Gastrocnemius medialis (tissue), 4 donors: Measurements from ENCODE around the gene PAPSS2. TPM values are rescaled to one million over a fixed set of nuclear protein-coding genes. Genes with fewer than 3 reads are reported as not detected.
A peak's percentile ranks its signal among the peaks of the same experiment; 100 is the strongest.

Experiments
- ATAC-seq, 2 donors: fragments of 150-250 bp; one replicate each; pipeline ENCODE4 v1.9.1; 2016
- DNase-seq, 2 donors: peaks; one replicate each; pipeline ENCODE4 v3.0.0-alpha.2; 2019
- H3K27ac ChIP-seq, 4 donors: fragments of 200-600 bp; sonication (generic); 1 replicate in 1 of 4; 2 replicates in 3 of 4; pipeline ENCODE4 v1.5.1; 2016 to 2018; ENCODE audit warnings: mild to moderate bottlenecking in 2 of 4, moderate library complexity in 1 of 4
- H3K27me3 ChIP-seq, 3 donors: fragments of 200-600 bp; sonication (generic) in 2 of 3; 1 replicate in 1 of 3; 2 replicates in 2 of 3; pipeline versions ENCODE4 v1.5.1 to v1.6.0; 2016 to 2019; ENCODE audit warnings: mild to moderate bottlenecking in 1 of 3, moderate library complexity in 1 of 3
- H3K36me3 ChIP-seq, 2 donors: fragments of 200-600 bp; sonication (generic) in 1 of 2; one replicate each; pipeline ENCODE4 v1.5.1; 2017 to 2018
- H3K4me1 ChIP-seq, 2 donors: fragments of 200-600 bp; sonication (generic) in 1 of 2; one replicate each; pipeline ENCODE4 v1.5.1; 2016 to 2017; ENCODE audit warnings: mild to moderate bottlenecking in 2 of 2
- H3K4me3 ChIP-seq, 4 donors: fragments of 200-600 bp; sonication (generic) in 3 of 4; 1 replicate in 1 of 4; 2 replicates in 3 of 4; pipeline ENCODE4 v1.5.1; 2016 to 2019; ENCODE audit warnings: mild to moderate bottlenecking in 2 of 4
- H3K9me3 ChIP-seq, 3 donors: fragments of 200-600 bp; sonication (generic) in 2 of 3; 1 replicate in 1 of 3; 2 replicates in 2 of 3; pipeline ENCODE4 v1.5.1; 2016 to 2019
- POLR2A ChIP-seq, 2 donors: fragments of 450-650 bp; IDR thresholded peaks; one replicate each; pipeline ENCODE4 v1.6.1; 2017; ENCODE audit warnings: antibody characterized with exemption in 2 of 2, mild to moderate bottlenecking in 2 of 2, moderate library complexity in 2 of 2
- in situ Hi-C, 4 donors: fragments of 200-750 bp; cut with MboI; loops; one replicate each; pipeline versions ENCODE4 v1.15.0 to v1.8.0; 2017; ENCODE audit warnings: low sequenced_read_pairs in 4 of 4
- intact Hi-C: fragments of 100-400 bp; cut with DNase I; formaldehyde crosslinking; loops from one replicate; pipeline ENCODE4 v1.15.1; 2023; ENCODE audit warnings: low total_unique reads
- total RNA-seq, 4 donors: library from RNA; depleted of rRNA; stranded (reverse); fragments of >200 nt; gene quantifications; one replicate each; pipeline versions ENCODE4 v1.1.0 to v1.2.3, GENCODE V29; 2016
- TF ChIP-seq, protein P1 (sequence below), 5 experiments: fragments of 450-650 bp in 3 of 5; fragments of 200-600 bp in 2 of 5; sonication (generic) in 2 of 5; IDR thresholded peaks in 4 of 5; conservative IDR thresholded peaks in 1 of 5; 1 replicate in 4 of 5; 2 replicates in 1 of 5; pipeline ENCODE4 v1.5.1; 2016 to 2019; ENCODE audit warnings: antibody characterized with exemption in 5 of 5, mild to moderate bottlenecking in 3 of 5, moderate library complexity in 3 of 5

Gene PAPSS2
- total RNA-seq, 4 donors from 2014 or later, result 2.7 to 8.7 (median 6.8) TPM

GRCh38 chr10:87658321-87658795 lies 1.3 kb upstream of the PAPSS2 start:
- intact Hi-C loops (no loop called here), in situ Hi-C loops (loop anchor here in 2 of 4 donors (5.0 kb wide), 1 partner anchor 79 kb away; no protein-coding TSS in a partner anchor)
- Histone ChIP-seq H3K27ac (peak overlapping the region in 2 of 4 donors; percentile 73 to 77), H3K4me3 (no peak overlapping the region), H3K27me3 (peaks cover 8 to 19% (median 10%) of the 10 kb centered on the region in 3 donors), H3K36me3 (no peaks in the 10 kb centered on the region), H3K9me3 (no peaks in the 10 kb centered on the region), H3K4me1 (peaks cover 0 to 7% of the 10 kb centered on the region in 2 donors)
- TF ChIP-seq POLR2A (IDR thresholded peaks at IDR 0.05), result no peak
- TF ChIP-seq, protein P1, sequence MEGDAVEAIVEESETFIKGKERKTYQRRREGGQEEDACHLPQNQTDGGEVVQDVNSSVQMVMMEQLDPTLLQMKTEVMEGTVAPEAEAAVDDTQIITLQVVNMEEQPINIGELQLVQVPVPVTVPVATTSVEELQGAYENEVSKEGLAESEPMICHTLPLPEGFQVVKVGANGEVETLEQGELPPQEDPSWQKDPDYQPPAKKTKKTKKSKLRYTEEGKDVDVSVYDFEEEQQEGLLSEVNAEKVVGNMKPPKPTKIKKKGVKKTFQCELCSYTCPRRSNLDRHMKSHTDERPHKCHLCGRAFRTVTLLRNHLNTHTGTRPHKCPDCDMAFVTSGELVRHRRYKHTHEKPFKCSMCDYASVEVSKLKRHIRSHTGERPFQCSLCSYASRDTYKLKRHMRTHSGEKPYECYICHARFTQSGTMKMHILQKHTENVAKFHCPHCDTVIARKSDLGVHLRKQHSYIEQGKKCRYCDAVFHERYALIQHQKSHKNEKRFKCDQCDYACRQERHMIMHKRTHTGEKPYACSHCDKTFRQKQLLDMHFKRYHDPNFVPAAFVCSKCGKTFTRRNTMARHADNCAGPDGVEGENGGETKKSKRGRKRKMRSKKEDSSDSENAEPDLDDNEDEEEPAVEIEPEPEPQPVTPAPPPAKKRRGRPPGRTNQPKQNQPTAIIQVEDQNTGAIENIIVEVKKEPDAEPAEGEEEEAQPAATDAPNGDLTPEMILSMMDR (IDR thresholded peaks at IDR 0.05 in 4 of 5, conservative IDR thresholded peaks at IDR 0.05 in 1 of 5), result no peak
- DNase-seq, result no peak
- ATAC-seq, result no peak

DNA sequence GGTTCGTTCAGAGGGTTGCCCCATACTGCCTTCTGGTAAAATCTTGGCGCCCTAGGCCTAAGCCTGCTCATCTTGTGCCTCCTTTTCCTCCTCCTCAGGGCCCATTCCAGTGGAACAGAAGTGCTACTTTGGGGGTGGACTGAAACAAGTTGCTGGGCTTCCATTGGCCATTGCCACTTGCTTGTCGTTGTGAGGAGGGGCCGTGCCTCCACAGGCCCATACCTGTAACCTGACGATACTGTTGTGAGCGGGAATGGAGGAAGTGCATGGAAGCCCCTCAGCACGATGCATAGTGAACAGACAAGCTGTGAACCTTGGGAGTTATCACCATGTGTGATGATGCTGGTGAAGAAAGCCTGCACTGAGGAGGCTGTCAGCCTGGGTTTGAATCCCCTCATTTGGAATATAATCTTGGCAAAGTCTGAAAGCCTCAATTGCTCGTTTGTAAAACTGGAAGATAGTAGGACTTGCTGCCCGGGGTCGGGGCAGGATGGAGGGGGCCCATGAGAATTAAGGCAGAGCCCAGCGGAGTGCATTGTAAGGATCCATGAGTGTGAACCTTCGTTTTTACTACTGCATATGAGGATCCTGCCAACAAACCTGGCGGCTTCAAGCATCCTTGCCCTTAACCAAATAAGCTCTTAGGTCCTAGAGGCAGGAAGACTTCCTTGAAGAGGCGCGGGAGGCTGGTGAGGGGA lies 671 bp upstream of the PAPSS2 start:
- Histone ChIP-seq H3K27ac (peak overlapping the region; percentile 62 to 77 (median 68)), H3K9me3 (no peaks in the 10 kb centered on the region), H3K4me3 (peak overlapping the region; percentile 61 to 84 (median 70)), H3K27me3 (peaks cover 8 to 19% (median 10%) of the 10 kb centered on the region in 3 donors), H3K36me3 (no peaks in the 10 kb centered on the region), H3K4me1 (peaks cover 0 to 7% of the 10 kb centered on the region in 2 donors)
- no peak for TF ChIP-seq POLR2A (IDR thresholded peaks at IDR 0.05)
- TF ChIP-seq, protein P1 (IDR thresholded peaks at IDR 0.05 in 4 of 5, conservative IDR thresholded peaks at IDR 0.05 in 1 of 5), result no peak
- ATAC-seq (no peak), DNase-seq (no peak)
- in situ Hi-C loops (loop anchor here in 2 of 4 donors (5.0 kb wide), 1 partner anchor 78 kb away; no protein-coding TSS in a partner anchor), intact Hi-C loops (loop anchor here (1.0 kb wide), 1 partner anchor 74 kb away; no protein-coding TSS in a partner anchor)

DNA sequence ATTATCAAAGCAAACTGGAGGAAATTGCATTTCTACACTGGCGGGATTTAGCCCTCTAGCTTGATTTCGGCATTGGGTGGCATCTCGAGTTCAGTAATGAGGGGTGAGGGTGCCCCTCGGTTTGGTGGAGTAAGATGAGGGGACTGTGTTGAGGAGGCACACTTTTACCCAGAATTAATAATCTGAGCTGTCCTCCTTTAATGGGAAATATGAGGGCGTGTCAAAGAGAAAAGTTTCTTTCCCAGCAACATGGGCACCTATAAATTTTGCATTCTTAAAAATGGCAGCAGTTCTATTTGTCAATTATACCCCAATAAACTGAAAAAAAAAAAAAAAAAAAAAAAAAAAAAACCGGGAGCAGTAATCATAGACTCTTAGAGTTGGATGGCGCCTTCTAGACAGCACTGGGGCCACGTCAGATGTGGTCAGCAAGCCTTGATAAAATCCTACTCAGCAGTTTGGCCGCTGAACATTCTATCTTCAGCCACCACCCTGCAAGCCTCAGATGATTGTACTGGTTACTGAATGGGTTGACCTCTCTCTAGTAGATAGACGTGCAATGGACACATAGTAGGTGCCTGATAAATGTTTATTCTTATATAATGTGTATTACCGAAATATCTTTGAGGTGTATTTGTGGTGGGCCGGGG lies 931 bp downstream of the PAPSS2 start:
- no peaks in the 10 kb centered on the region for H3K9me3 ChIP-seq
- H3K27ac ChIP-seq, result peak overlapping the region; percentile 62 to 77 (median 68)
- in situ Hi-C loops, result no loop called here
- peaks cover 8 to 19% (median 10%) of the 10 kb centered on the region in 3 donors for H3K27me3 ChIP-seq
- peak overlapping the region; percentile 61 to 84 (median 70) for H3K4me3 ChIP-seq
- DNase-seq (no peak), ATAC-seq (no peak)
- no peaks in the 10 kb centered on the region for H3K36me3 ChIP-seq
- peaks cover 0 to 7% of the 10 kb centered on the region in 2 donors for H3K4me1 ChIP-seq
- intact Hi-C loops, result no loop called here
- TF ChIP-seq POLR2A (IDR thresholded peaks at IDR 0.05), result no peak
- TF ChIP-seq, protein P1 (IDR thresholded peaks at IDR 0.05 in 4 of 5, conservative IDR thresholded peaks at IDR 0.05 in 1 of 5), result no peak

DNA sequence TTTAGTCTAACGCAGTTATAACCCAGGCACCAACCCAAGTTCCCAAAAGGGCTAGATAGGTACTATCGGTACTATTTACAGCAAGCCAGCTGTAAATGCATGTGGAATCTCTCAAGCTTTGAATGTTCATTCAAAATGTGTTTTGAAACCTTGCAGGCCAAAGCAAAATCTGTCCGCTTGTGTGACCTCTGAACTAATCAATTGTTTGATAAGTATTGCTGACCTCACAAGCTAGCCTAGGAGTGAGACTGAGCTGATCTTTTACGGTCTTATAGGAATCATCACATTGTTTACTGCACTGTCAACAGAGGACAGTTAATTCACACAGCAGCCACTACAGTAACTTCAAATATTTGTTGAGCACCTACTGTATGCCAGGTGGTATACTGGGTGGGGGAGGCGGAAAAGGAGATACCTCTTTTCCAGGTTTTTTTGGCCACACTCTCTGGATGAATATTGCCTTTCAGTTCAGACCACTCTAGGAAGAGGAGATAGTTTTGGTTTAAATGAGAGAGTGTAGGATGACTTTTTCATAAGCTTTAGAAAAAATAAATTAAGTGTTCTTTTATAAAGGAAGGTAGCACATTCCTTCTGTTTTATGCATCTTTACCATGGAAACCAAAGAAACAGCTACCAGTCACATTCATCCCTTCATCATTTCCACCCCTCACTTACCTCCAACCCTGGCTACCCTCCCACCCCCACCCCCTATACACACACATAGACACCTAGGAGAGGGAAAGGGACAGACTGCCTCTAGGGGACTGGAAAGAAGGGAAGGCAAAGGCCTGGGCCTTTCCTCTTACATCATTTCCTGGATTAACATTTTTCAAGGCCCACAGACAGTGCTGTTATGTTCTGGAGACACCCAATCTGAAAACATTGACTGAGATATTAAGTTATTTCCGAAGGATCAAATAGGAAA lies 2.4 kb downstream of the PAPSS2 start:
- ATAC-seq (no peak), DNase-seq (no peak)
- H3K27ac ChIP-seq, result no peak overlapping the region
- peak overlapping the region in 1 of 4 donors; percentile 73 for H3K4me3 ChIP-seq
- H3K36me3 ChIP-seq, result no peaks in the 10 kb centered on the region
- peaks cover 0 to 5% of the 10 kb centered on the region in 2 donors for H3K4me1 ChIP-seq
- no peaks in the 10 kb centered on the region for H3K9me3 ChIP-seq
- intact Hi-C loops, result no loop called here
- in situ Hi-C loops, result no loop called here
- H3K27me3 ChIP-seq, result peaks cover 8 to 19% (median 10%) of the 10 kb centered on the region in 3 donors
- TF ChIP-seq, protein P1 (IDR thresholded peaks at IDR 0.05 in 4 of 5, conservative IDR thresholded peaks at IDR 0.05 in 1 of 5), result no peak
- no peak for TF ChIP-seq POLR2A (IDR thresholded peaks at IDR 0.05)
